ENCODE results near the gene SLC43A1.

SLC43A1 gene

GRCh38 chr11:57529012-57529411 lies 13.5 kb upstream of the SLC43A1 start:
- in situ Hi-C loops (cut with MboI; ENCODE audit: low sequenced_read_pairs) = loop anchor here (10.0 kb wide), 1 partner anchor 74 kb away; no protein-coding TSS in a partner anchor

- in situ Hi-C loops (cut with MboI; ENCODE audit: low sequenced_read_pairs) = loop anchor here (10.0 kb wide), 1 partner anchor 72 kb away; no protein-coding TSS in a partner anchor
Observed at GRCh38 chr11:57527056-57527631, 11.6 kb upstream of the SLC43A1 start.

GRCh38 chr11:57523419-57523818 lies 7.9 kb upstream of the SLC43A1 start:
- in situ Hi-C loops (cut with MboI; ENCODE audit: low sequenced_read_pairs) = loop anchor here (10.0 kb wide), 1 partner anchor 69 kb away; no protein-coding TSS in a partner anchor

GRCh38 chr11:57521116-57521515 lies 5.6 kb upstream of the SLC43A1 start:
- in situ Hi-C loops (cut with MboI; ENCODE audit: low sequenced_read_pairs) = loop anchor here (10.0 kb wide), 1 partner anchor 66 kb away; no protein-coding TSS in a partner anchor

- in situ Hi-C loops (cut with MboI; ENCODE audit: low sequenced_read_pairs) = no loop called here
Observed at GRCh38 chr11:57516061-57516443, 550 bp upstream of the SLC43A1 start.

- in situ Hi-C loops (cut with MboI; ENCODE audit: low sequenced_read_pairs) = no loop called here
Observed at GRCh38 chr11:57514538-57515331, 767 bp downstream of the SLC43A1 start.

GRCh38 chr11:57513911-57514537 lies 1.5 kb downstream of the SLC43A1 start:
- in situ Hi-C loops (cut with MboI; ENCODE audit: low sequenced_read_pairs) = no loop called here

- in situ Hi-C loops (cut with MboI; ENCODE audit: low sequenced_read_pairs) = no loop called here
Observed at GRCh38 chr11:57513452-57513795, 2.1 kb downstream of the SLC43A1 start.

- in situ Hi-C loops (cut with MboI; ENCODE audit: low sequenced_read_pairs) = no loop called here
Observed at GRCh38 chr11:57512646-57513451, 2.7 kb downstream of the SLC43A1 start.

GRCh38 chr11:57511741-57512430 lies 3.6 kb downstream of the SLC43A1 start:
- in situ Hi-C loops (cut with MboI; ENCODE audit: low sequenced_read_pairs) = no loop called here

- in situ Hi-C loops (cut with MboI; ENCODE audit: low sequenced_read_pairs) = no loop called here
Observed at GRCh38 chr11:57508341-57509170, 6.9 kb downstream of the SLC43A1 start.

- in situ Hi-C loops (cut with MboI; ENCODE audit: low sequenced_read_pairs) = no loop called here
Observed at GRCh38 chr11:57506522-57506921, 9.0 kb downstream of the SLC43A1 start.

GRCh38 chr11:57504511-57504910 lies 11.0 kb downstream of the SLC43A1 start:
- in situ Hi-C loops (cut with MboI; ENCODE audit: low sequenced_read_pairs) = no loop called here

- in situ Hi-C loops (cut with MboI; ENCODE audit: low sequenced_read_pairs) = no loop called here
Observed at GRCh38 chr11:57502870-57503269, 12.6 kb downstream of the SLC43A1 start.

GRCh38 chr11:57502376-57502775 lies 13.1 kb downstream of the SLC43A1 start:
- in situ Hi-C loops (cut with MboI; ENCODE audit: low sequenced_read_pairs) = no loop called here

- in situ Hi-C loops (cut with MboI; ENCODE audit: low sequenced_read_pairs) = no loop called here
Observed at GRCh38 chr11:57501953-57502352, 13.5 kb downstream of the SLC43A1 start.

- in situ Hi-C loops (cut with MboI; ENCODE audit: low sequenced_read_pairs) = no loop called here
Observed at GRCh38 chr11:57500926-57501325, 14.6 kb downstream of the SLC43A1 start.

- in situ Hi-C loops (cut with MboI; ENCODE audit: low sequenced_read_pairs) = no loop called here
Observed at GRCh38 chr11:57500515-57500914, 15.0 kb downstream of the SLC43A1 start.

GRCh38 chr11:57499983-57500461 lies 15.5 kb downstream of the SLC43A1 start:
- in situ Hi-C loops (cut with MboI; ENCODE audit: low sequenced_read_pairs) = no loop called here

All from HL-60/S4 treated with retinoic acid at 250 ng/mL for 4 days and 3 days (cell line).